Putamen (tissue), 1 donor: ENCODE data around the gene TMEM271.
A peak's percentile ranks its signal among the peaks of the same experiment; 100 is the strongest.
"Not testable (repeated sequence)": the region's sequence is repeated elsewhere in the genome, so short reads cannot be mapped to it uniquely, and the experiment has no call there.

Experiments
- DNase-seq: peaks from one replicate; pipeline ENCODE4 v3.0.0-alpha.2; 2016; ENCODE audit warnings: low spot score

The TMEM271 gene

GRCh38 chr4:610411-611261, 34.5 kb upstream of the TMEM271 start:
- DNase-seq, result no peak

GRCh38 chr4:609400-610050, 33.4 kb upstream of the TMEM271 start:
- no peak for DNase-seq

GRCh38 chr4:608236-608635, 32.1 kb upstream of the TMEM271 start:
- no peak for DNase-seq

- DNase-seq, result no peak
Observed at GRCh38 chr4:605702-606425, 29.8 kb upstream of the TMEM271 start.

GRCh38 chr4:604131-604530, 28.0 kb upstream of the TMEM271 start:
- no peak for DNase-seq

- DNase-seq, result no peak
Observed at GRCh38 chr4:602559-602942, 26.5 kb upstream of the TMEM271 start.

GRCh38 chr4:601612-602558, 25.8 kb upstream of the TMEM271 start:
- no peak for DNase-seq

- DNase-seq, result peak; percentile 72
Observed at GRCh38 chr4:600850-601515, 24.9 kb upstream of the TMEM271 start.

- DNase-seq, result no peak
Observed at GRCh38 chr4:600166-600565, 24.1 kb upstream of the TMEM271 start.

- DNase-seq, result no peak
Observed at GRCh38 chr4:598925-599324, 22.8 kb upstream of the TMEM271 start.

GRCh38 chr4:592825-593520, 16.9 kb upstream of the TMEM271 start:
- DNase-seq, result no peak

GRCh38 chr4:592178-592577, 16.1 kb upstream of the TMEM271 start:
- not testable (repeated sequence) for DNase-seq

GRCh38 chr4:590313-590841, 14.3 kb upstream of the TMEM271 start:
- no peak for DNase-seq

GRCh38 chr4:589219-589963, 13.3 kb upstream of the TMEM271 start:
- DNase-seq, result no peak

- DNase-seq, result no peak
Observed at GRCh38 chr4:588351-588849, 12.3 kb upstream of the TMEM271 start.

- no peak for DNase-seq
Observed at GRCh38 chr4:587671-588350, 11.7 kb upstream of the TMEM271 start.

GRCh38 chr4:583820-584219, 7.7 kb upstream of the TMEM271 start:
- DNase-seq, result no peak

- DNase-seq, result no peak
Observed at GRCh38 chr4:581753-582361, 5.8 kb upstream of the TMEM271 start.
